Liver (tissue), 9 donors: Measurements from ENCODE around the gene OXNAD1. TPM values are rescaled to one million over a fixed set of nuclear protein-coding genes. Genes with fewer than 3 reads are reported as not detected.

Source experiments
- DNase-seq: peaks from one replicate; pipeline ENCODE4 v3.0.0-alpha.2; 2017; ENCODE audit warnings: low spot score
- H3K27ac ChIP-seq, 2 donors: one replicate each; pipeline ENCODE4 v1.7.0; 2013; ENCODE audit warnings: inconsistent platforms in 2 of 2, low read length in 2 of 2, control low read depth in 1 of 2, low read depth in 1 of 2, mild to moderate bottlenecking in 1 of 2
- H3K27me3 ChIP-seq, 4 donors: one replicate each; pipeline versions ENCODE4 v1.6.1 to v1.7.0; 2013; ENCODE audit warnings: low read length in 3 of 4, inconsistent platforms in 1 of 4, mild to moderate bottlenecking in 1 of 4, moderate library complexity in 1 of 4; ENCODE audit not compliant: control insufficient read depth in 4 of 4, insufficient read depth in 4 of 4
- H3K36me3 ChIP-seq, 4 donors: one replicate each; pipeline versions ENCODE4 v1.6.1 to v1.7.0; 2013; ENCODE audit warnings: low read length in 3 of 4, mild to moderate bottlenecking in 3 of 4, low read depth in 1 of 4, moderate library complexity in 1 of 4; ENCODE audit not compliant: control insufficient read depth in 4 of 4, insufficient read depth in 3 of 4
- H3K4me1 ChIP-seq, 4 donors: one replicate each; pipeline versions ENCODE4 v1.6.1 to v1.7.0; 2013; ENCODE audit warnings: low read length in 3 of 4, mild to moderate bottlenecking in 3 of 4, moderate library complexity in 1 of 4; ENCODE audit not compliant: control insufficient read depth in 4 of 4, insufficient read depth in 4 of 4
- H3K4me3 ChIP-seq, 3 donors: one replicate each; pipeline versions ENCODE4 v1.6.1 to v1.7.0; 2013; ENCODE audit warnings: low read length in 3 of 3, control low read depth in 1 of 3, low read depth in 1 of 3, mild to moderate bottlenecking in 1 of 3
- H3K9ac ChIP-seq, 2 donors: one replicate each; pipeline ENCODE4 v1.7.0; 2013; ENCODE audit warnings: low read length in 2 of 2, mild to moderate bottlenecking in 2 of 2, moderate library complexity in 2 of 2, control low read depth in 1 of 2, low read depth in 1 of 2
- H3K9me3 ChIP-seq, 4 donors: one replicate each; pipeline versions ENCODE4 v1.6.1 to v1.7.0; 2013; ENCODE audit warnings: low read length in 3 of 4; ENCODE audit not compliant: control insufficient read depth in 4 of 4
- ATF3 ChIP-seq: IDR thresholded peaks from 2 replicates; pipeline ENCODE4 v1.6.1; 2016; ENCODE audit warnings: antibody characterized with exemption
- CTCF ChIP-seq: fragments of 150-350 bp; IDR thresholded peaks from 2 replicates; pipeline ENCODE4 v1.5.1; 2017; ENCODE audit warnings: improper control_type of control experiment, low read depth, low read length; ENCODE audit not compliant: missing input control
- FOXA1 ChIP-seq: IDR thresholded peaks from 2 replicates; pipeline ENCODE4 v1.6.1; 2016; ENCODE audit warnings: antibody characterized with exemption
- FOXA2 ChIP-seq: IDR thresholded peaks from 2 replicates; pipeline ENCODE4 v1.6.1; 2016; ENCODE audit warnings: antibody characterized with exemption
- GABPA ChIP-seq, 2 donors: IDR thresholded peaks in 1 of 2; conservative IDR thresholded peaks in 1 of 2; 2 replicates each; pipeline ENCODE4 v1.6.1; 2016; ENCODE audit warnings: antibody characterized with exemption in 2 of 2, mild to moderate bottlenecking in 1 of 2, moderate library complexity in 1 of 2
- HNF4A ChIP-seq, 2 donors: conservative IDR thresholded peaks; 2 replicates each; pipeline ENCODE4 v1.6.1; 2016; ENCODE audit warnings: antibody characterized with exemption in 2 of 2, mild to moderate bottlenecking in 2 of 2
- HNF4G ChIP-seq: IDR thresholded peaks from 2 replicates; pipeline ENCODE4 v1.6.1; 2016; ENCODE audit warnings: antibody characterized with exemption
- JUND ChIP-seq, 2 donors: IDR thresholded peaks; 2 replicates each; pipeline ENCODE4 v1.6.1; 2016; ENCODE audit warnings: antibody characterized with exemption in 2 of 2
- NR2F2 ChIP-seq: IDR thresholded peaks from 2 replicates; pipeline ENCODE4 v1.6.1; 2016; ENCODE audit warnings: antibody characterized with exemption
- REST ChIP-seq: IDR thresholded peaks from 2 replicates; pipeline ENCODE4 v1.6.1; 2016; ENCODE audit warnings: antibody characterized with exemption, mild to moderate bottlenecking
- RXRA ChIP-seq, 2 donors: IDR thresholded peaks; 2 replicates each; pipeline ENCODE4 v1.6.1; 2017 to 2018; ENCODE audit warnings: antibody characterized with exemption in 2 of 2, mild to moderate bottlenecking in 1 of 2
- SP1 ChIP-seq: IDR thresholded peaks from 2 replicates; pipeline ENCODE4 v1.6.1; 2018; ENCODE audit warnings: antibody characterized with exemption, mild to moderate bottlenecking
- TAF1 ChIP-seq: conservative IDR thresholded peaks from 2 replicates; pipeline ENCODE4 v1.6.1; 2016; ENCODE audit warnings: antibody characterized with exemption, mild to moderate bottlenecking
- YY1 ChIP-seq: IDR thresholded peaks from 2 replicates; pipeline ENCODE4 v1.6.1; 2016; ENCODE audit warnings: antibody characterized with exemption, mild to moderate bottlenecking
- ZBTB33 ChIP-seq: IDR thresholded peaks from 2 replicates; pipeline ENCODE4 v1.6.1; 2016; ENCODE audit warnings: antibody characterized with exemption
- whole genome bisulfite sequencing: extraction: QIAGEN DNeasy Blood & Tissue Kit; methylation state at CpG from one replicate; pipeline ENCODE4 v1.1.7; 2013; 5-methylcytosine and 5-hydroxymethylcytosine counted together
- polyA plus RNA-seq, 2 donors: library from polyadenylated mRNA; stranded (reverse) in 1 of 2; unstranded in 1 of 2; fragments of 200-250 nt in 1 of 2; fragments of >200 nt in 1 of 2; fragmentation: Nextera tagmentation in 1 of 2; extraction: Ambion mirVana in 1 of 2; gene quantifications; one replicate each; pipeline versions ENCODE4 v1.2.1 to v1.2.3, GENCODE V29; 2013 to 2015
- total RNA-seq, 2 donors: library from RNA; depleted of rRNA; stranded (reverse); fragments of >200 nt; gene quantifications; one replicate each; pipeline ENCODE4 v1.2.3, GENCODE V29; 2014
- donor health status: healthy.
- donor health status: healthy.
- donor health status: healthy.
- donor health status: healthy.
- donor health status: healthy.

The OXNAD1 gene
- total and polyA plus RNA-seq, 4 donors: 9.3 to 24.6 (median 14.1) TPM

- Histone ChIP-seq H3K27ac (no peak overlapping the region), H3K4me3 (no peak overlapping the region), H3K4me1 (peaks cover 0 to 9% (median 4%) of the 10 kb centered on the region in 4 donors), H3K27me3 (no peaks in the 10 kb centered on the region), H3K9ac (no peak overlapping the region), H3K9me3 (no peaks in the 10 kb centered on the region), H3K36me3 (peaks cover 2 to 10% (median 8%) of the 10 kb centered on the region in 4 donors)
- TF ChIP-seq REST (no peak), NR2F2 (no peak), ATF3 (no peak), FOXA2 (no peak), HNF4G (no peak), HNF4A (conservative IDR thresholded peaks at IDR 0.05) (no peak), CTCF (no peak), JUND (IDR thresholded peaks at IDR 0.05) (no peak), RXRA (IDR thresholded peaks at IDR 0.05) (no peak), GABPA (IDR thresholded peaks at IDR 0.05 in 1 of 2, conservative IDR thresholded peaks at IDR 0.05 in 1 of 2) (no peak), TAF1 (no peak), ZBTB33 (no peak), YY1 (no peak)
- 86% methylated on average over 3 of the region's 3 CpGs for WGBS
- no peak for DNase-seq
Measured at GRCh38 chr3:16299746-16300145, 34.7 kb downstream of the OXNAD1 start.

- TF ChIP-seq HNF4G (no peak), YY1 (no peak), NR2F2 (no peak), SP1 (no peak), REST (no peak), FOXA1 (no peak), RXRA (IDR thresholded peaks at IDR 0.05) (no peak)
- H3K27ac ChIP-seq: no peak overlapping the region
- no peak overlapping the region for H3K4me3 ChIP-seq
- 86% methylated on average over 2 of the region's 2 CpGs for WGBS
- no peaks in the 10 kb centered on the region for H3K9me3 ChIP-seq
- no peaks in the 10 kb centered on the region for H3K27me3 ChIP-seq
- peaks cover 0 to 14% (median 8%) of the 10 kb centered on the region in 4 donors for H3K4me1 ChIP-seq
- DNase-seq: no peak
- H3K36me3 ChIP-seq: peaks cover 2 to 9% (median 5%) of the 10 kb centered on the region in 4 donors
- H3K9ac ChIP-seq: no peak overlapping the region
Measured at GRCh38 chr3:16300307-16300706, 35.3 kb downstream of the OXNAD1 start.
